GM23338 (cell line): Measurements from ENCODE around the gene ZNF568. TPM values are rescaled to one million over a fixed set of nuclear protein-coding genes. Genes with fewer than 3 reads are reported as not detected.

ENCODE experiments used
- ATAC-seq: fragments of 200-7000 bp; cut with Tn5 transposase; 3 replicates; pipeline ENCODE4 v1.9.1; 2020
- DNase-seq: peaks from one replicate; pipeline ENCODE4 v3.0.0-alpha.2; 2015; ENCODE audit warnings: low spot score
- H2AFZ ChIP-seq: fragments of 200-600 bp; sonication (generic); 2 replicates; pipeline ENCODE4 v1.8.0; 2016; ENCODE audit warnings: antibody characterized with exemption, mild to moderate bottlenecking, moderate library complexity
- H3F3A ChIP-seq: fragments of 200-600 bp; sonication (generic); replicated peaks from 2 replicates; pipeline ENCODE4 v1.8.0; 2017; ENCODE audit warnings: antibody characterized with exemption, mixed run types, low read depth
- H3K27ac ChIP-seq: fragments of 200-600 bp; sonication (generic); 2 replicates; pipeline ENCODE4 v1.6.1; 2016; ENCODE audit warnings: low read depth
- H3K27me3 ChIP-seq: fragments of 200-600 bp; sonication (generic); 2 replicates; pipeline ENCODE4 v1.8.0; 2016; ENCODE audit warnings: mild to moderate bottlenecking, mixed run types, moderate library complexity; ENCODE audit not compliant: insufficient read depth
- H3K36me3 ChIP-seq: fragments of 200-600 bp; sonication (generic); 2 replicates; pipeline ENCODE4 v1.8.0; 2016; ENCODE audit warnings: mild to moderate bottlenecking; ENCODE audit not compliant: insufficient read depth
- H3K4me1 ChIP-seq: fragments of 200-600 bp; sonication (generic); 2 replicates; pipeline ENCODE4 v1.8.0; 2016; ENCODE audit warnings: mild to moderate bottlenecking, moderate library complexity; ENCODE audit not compliant: insufficient read depth
- H3K4me2 ChIP-seq: fragments of 200-600 bp; sonication (generic); 2 replicates; pipeline ENCODE4 v1.7.1; 2017; ENCODE audit warnings: mixed run types
- H3K4me3 ChIP-seq: fragments of 200-600 bp; sonication (generic); 2 replicates; pipeline ENCODE4 v1.6.1; 2016; ENCODE audit warnings: mixed run types
- H3K79me2 ChIP-seq: fragments of 200-600 bp; sonication (generic); replicated peaks from 2 replicates; pipeline ENCODE4 v1.8.0; 2017; ENCODE audit warnings: mild to moderate bottlenecking; ENCODE audit not compliant: insufficient read depth
- H3K9me2 ChIP-seq: fragments of 200-600 bp; sonication (generic); 2 replicates; pipeline ENCODE4 v1.8.0; 2017; ENCODE audit not compliant: insufficient read depth
- H4K20me1 ChIP-seq: fragments of 200-600 bp; sonication (generic); replicated peaks from 2 replicates; pipeline ENCODE4 v1.8.0; 2017; ENCODE audit warnings: mild to moderate bottlenecking; ENCODE audit not compliant: insufficient read depth
- H3K27ac Mint-ChIP-seq: 2 replicates; pipeline ENCODE4 v1.8.0; 2020; ENCODE audit warnings: inconsistent platforms, mild to moderate bottlenecking, moderate library complexity, mixed read lengths
- H3K27me3 Mint-ChIP-seq: 3 replicates; pipeline ENCODE4 v1.8.0; 2022; ENCODE audit warnings: low read depth, mild to moderate bottlenecking, moderate library complexity, mixed read lengths, inconsistent platforms; ENCODE audit not compliant: insufficient read depth, poor library complexity
- H3K36me3 Mint-ChIP-seq: 3 replicates; pipeline ENCODE4 v1.8.0; 2021; ENCODE audit warnings: low read depth, mild to moderate bottlenecking, inconsistent platforms, moderate library complexity, mixed read lengths
- H3K4me1 Mint-ChIP-seq: 3 replicates; pipeline ENCODE4 v1.8.0; 2020; ENCODE audit warnings: mild to moderate bottlenecking, inconsistent platforms, mixed read lengths
- H3K4me3 Mint-ChIP-seq: 3 replicates; pipeline ENCODE4 v1.8.0; 2021; ENCODE audit warnings: moderate library complexity, mild to moderate bottlenecking, inconsistent platforms, mixed read lengths
- H3K9me3 Mint-ChIP-seq: 3 replicates; pipeline ENCODE4 v1.8.0; 2020; ENCODE audit warnings: moderate library complexity, mild to moderate bottlenecking, inconsistent platforms, mixed read lengths
- CREB1 ChIP-seq: fragments of 250-450 bp; sonication (Bioruptor Pico); IDR thresholded peaks from 2 replicates; pipeline ENCODE4 v1.5.0; 2020; ENCODE audit warnings: low read depth, mild to moderate bottlenecking, moderate library complexity
- CTCF ChIP-seq, 2 experiments: fragments of 200-600 bp in 1 of 2; sonication (generic) in 1 of 2; conservative IDR thresholded peaks; 2 replicates each; pipeline versions ENCODE4 v1.5.1 to v1.6.1; 2016 to 2017; ENCODE audit warnings: antibody characterized with exemption in 2 of 2, low read depth in 2 of 2, mild to moderate bottlenecking in 2 of 2, moderate library complexity in 1 of 2
- ETS1 ChIP-seq: IDR thresholded peaks from 2 replicates; pipeline ENCODE4 v1.6.1; 2016; ENCODE audit warnings: antibody characterized with exemption
- EZH2 ChIP-seq: fragments of 200-600 bp; sonication (generic); IDR thresholded peaks from one replicate; pipeline ENCODE4 v1.8.0; 2017; ENCODE audit warnings: antibody characterized with exemption, mild to moderate bottlenecking, low read depth; ENCODE audit not compliant: unreplicated experiment
- JUNB ChIP-seq: IDR thresholded peaks from one replicate; pipeline ENCODE4 v1.6.1; 2016; ENCODE audit warnings: antibody characterized with exemption; ENCODE audit not compliant: unreplicated experiment
- POLR2AphosphoS5 ChIP-seq: IDR thresholded peaks from 2 replicates; pipeline ENCODE4 v1.6.1; 2016; ENCODE audit warnings: antibody characterized with exemption, low read depth
- REST ChIP-seq: IDR thresholded peaks from one replicate; pipeline ENCODE4 v1.6.1; 2018; ENCODE audit warnings: antibody characterized with exemption; ENCODE audit not compliant: unreplicated experiment
- STAT1 ChIP-seq: IDR thresholded peaks from one replicate; pipeline ENCODE4 v1.6.1; 2016; ENCODE audit warnings: antibody characterized with exemption; ENCODE audit not compliant: unreplicated experiment
- ZNF114 ChIP-seq: fragments of 250-450 bp; sonication (Bioruptor Pico); IDR thresholded peaks from 2 replicates; pipeline ENCODE4 v1.5.0; 2020; ENCODE audit warnings: mild to moderate bottlenecking, moderate library complexity
- ZNF331 ChIP-seq: fragments of 250-450 bp; sonication (Bioruptor Pico); IDR thresholded peaks from 2 replicates; pipeline ENCODE4 v1.5.0; 2020; ENCODE audit warnings: low read depth, mild to moderate bottlenecking, moderate library complexity
- ZNF462 ChIP-seq: fragments of 250-450 bp; sonication (Bioruptor Pico); IDR thresholded peaks from 2 replicates; pipeline ENCODE4 v1.5.0; 2020; ENCODE audit warnings: mild to moderate bottlenecking, moderate library complexity
- polyA plus RNA-seq: library from polyadenylated mRNA; unstranded; fragments of >200 nt; fragmentation: Nextera tagmentation; extraction: Ambion mirVana; gene quantifications from 2 replicates; pipeline ENCODE4 v1.2.1, GENCODE V29; 2016
- total RNA-seq: library from RNA; depleted of rRNA; stranded (reverse); fragments of >200 nt; shearing (Covaris generic); gene quantifications from 2 replicates; pipeline ENCODE4 v1.2.3, GENCODE V29; 2014

The ZNF568 gene
- total and polyA plus RNA-seq, 2 experiments from 2014 or later, result 7.6 to 10.5 TPM

- TF ChIP-seq ZNF462 (CRISPR knock-in tag) (no peak), ZNF114 (CRISPR knock-in tag) (no peak), EZH2 (no peak), ZNF331 (no peak), CREB1 (CRISPR knock-in tag) (no peak), JUNB (no peak), STAT1 (no peak), ETS1 (no peak)
These were observed 57.7 kb downstream of the ZNF568 start (continued) for GRCh38 chr19:36973844-36974195.

- Histone ChIP-seq H3K9me2 (no peaks in the 10 kb centered on the region), H3K4me1 (no peaks in the 10 kb centered on the region), H3F3A (no peaks in the 10 kb centered on the region), H4K20me1 (no peaks in the 10 kb centered on the region), H3K36me3 (no peaks in the 10 kb centered on the region; the same call in 1 of the 2 replicates), H3K79me2 (no peaks in the 10 kb centered on the region), H3K27ac (no peak overlapping the region), H3K27me3 (no peaks in the 10 kb centered on the region), H2AFZ (no peak overlapping the region), H3K4me2 (no peak overlapping the region), H3K4me3 (no peak overlapping the region)
- peaks cover 79% of the 10 kb centered on the region for H3K9me3 Mint-ChIP-seq
- peaks cover 6% of the 10 kb centered on the region for H3K27me3 Mint-ChIP-seq
- H3K4me1 Mint-ChIP-seq, result no peaks in the 10 kb centered on the region
- peaks cover 72% of the 10 kb centered on the region for H3K36me3 Mint-ChIP-seq
- no peak overlapping the region for H3K27ac Mint-ChIP-seq
- H3K4me3 Mint-ChIP-seq, result no peak overlapping the region
- no peak for ATAC-seq
- DNase-seq, result no peak
- no peak for TF ChIP-seq EZH2
- TF ChIP-seq ETS1, result no peak
- no peak for TF ChIP-seq CTCF (conservative IDR thresholded peaks at IDR 0.05; ENCODE audit: low read depth in 2 of 2)
- TF ChIP-seq POLR2AphosphoS5, result no peak
- TF ChIP-seq REST, result no peak
- no peak for TF ChIP-seq CREB1 (CRISPR knock-in tag)
These were observed 70.0 kb downstream of the ZNF568 start for GRCh38 chr19:36986131-36986530.
